Stomach (tissue), 4 donors: ENCODE results near the gene PURB.

Experiments used
- CTCF ChIP-seq, 7 experiments: fragments of 450-650 bp in 4 of 7; fragments of 200-600 bp in 3 of 7; sonication (generic) in 3 of 7; IDR thresholded peaks; one replicate each; pipeline ENCODE4 v1.5.1; 2016 to 2019; ENCODE audit warnings: antibody characterized with exemption in 7 of 7, control low read depth in 2 of 7, mild to moderate bottlenecking in 1 of 7
- POLR2A ChIP-seq, 4 donors: fragments of 450-650 bp; IDR thresholded peaks; one replicate each; pipeline ENCODE4 v1.6.1; 2016; ENCODE audit warnings: antibody characterized with exemption in 4 of 4, control low read depth in 2 of 4, mild to moderate bottlenecking in 1 of 4, moderate library complexity in 1 of 4
- POLR2AphosphoS5 ChIP-seq, 3 donors: sonication (generic); formaldehyde crosslinking; IDR thresholded peaks; one replicate each; pipeline ENCODE4 v1.6.1; 2016; ENCODE audit warnings: antibody characterized with exemption in 3 of 3

- no peak for TF ChIP-seq CTCF (IDR thresholded peaks at IDR 0.05)
- no peak for TF ChIP-seq POLR2AphosphoS5 (IDR thresholded peaks at IDR 0.05)
- TF ChIP-seq POLR2A (IDR thresholded peaks at IDR 0.05) = no peak
Measured at GRCh38 chr7:44899443-44899842, 14.1 kb upstream of the PURB start.
